Inflammatory macrophage treated with lipopolysaccharide for 1 hour (primary cell): ENCODE measurements around the gene TACSTD2.
"Not testable (repeated sequence)": the region's sequence is repeated elsewhere in the genome, so short reads cannot be mapped to it uniquely, and the experiment has no call there.

Experiments used
- DNase-seq, 2 donors: peaks; one replicate each; pipeline ENCODE4 v3.0.0-alpha.2; 2020 to 2022

The TACSTD2 gene

GRCh38 chr1:58576727-58577653, at the start of gene TACSTD2:
TSS of gene TACSTD2 (minus strand) at chr1:58577252. CDS start at chr1:58577156, 96 bp downstream.
- no peak for DNase-seq

GRCh38 chr1:58626293-58626692, 49.2 kb upstream of the TACSTD2 start:
- DNase-seq = no peak

GRCh38 chr1:58623259-58623658, 46.2 kb upstream of the TACSTD2 start:
- not testable (repeated sequence) for DNase-seq

GRCh38 chr1:58622571-58622970, 45.5 kb upstream of the TACSTD2 start:
- no peak for DNase-seq

GRCh38 chr1:58621391-58621790, 44.3 kb upstream of the TACSTD2 start:
- peak; percentile 44 to 46 for DNase-seq

- peak; percentile 46 to 63 for DNase-seq
These were observed 43.9 kb upstream of the TACSTD2 start for GRCh38 chr1:58620926-58621325.

GRCh38 chr1:58620259-58620658, 43.2 kb upstream of the TACSTD2 start:
- peak in 1 of 2 donors; percentile 4 for DNase-seq

GRCh38 chr1:58619286-58620054, 42.4 kb upstream of the TACSTD2 start:
- DNase-seq = peak; percentile 28 to 58

GRCh38 chr1:58618303-58618702, 41.3 kb upstream of the TACSTD2 start:
- peak; percentile 89 to 97 for DNase-seq

GRCh38 chr1:58611861-58612385, 34.9 kb upstream of the TACSTD2 start:
- peak; percentile 21 to 30 for DNase-seq

- DNase-seq = no peak
These were observed 31.9 kb upstream of the TACSTD2 start for GRCh38 chr1:58608945-58609344.

- DNase-seq = no peak
These were observed 31.2 kb upstream of the TACSTD2 start for GRCh38 chr1:58608297-58608696.

- DNase-seq = no peak
These were observed 30.3 kb upstream of the TACSTD2 start for GRCh38 chr1:58607391-58607790.

- DNase-seq = not testable (repeated sequence)
These were observed 24.9 kb upstream of the TACSTD2 start for GRCh38 chr1:58601921-58602320.

GRCh38 chr1:58597996-58598395, 20.9 kb upstream of the TACSTD2 start:
- DNase-seq = no peak

- no peak for DNase-seq
These were observed 20.0 kb upstream of the TACSTD2 start for GRCh38 chr1:58597076-58597475.

GRCh38 chr1:58596631-58597052, 19.6 kb upstream of the TACSTD2 start:
- no peak for DNase-seq

- DNase-seq = no peak
These were observed 17.5 kb upstream of the TACSTD2 start for GRCh38 chr1:58594546-58594945.

GRCh38 chr1:58592522-58593134, 15.6 kb upstream of the TACSTD2 start:
- DNase-seq = no peak

- no peak for DNase-seq
These were observed 14.8 kb upstream of the TACSTD2 start for GRCh38 chr1:58591806-58592205.

GRCh38 chr1:58590019-58590418, 13.0 kb upstream of the TACSTD2 start:
- no peak for DNase-seq

GRCh38 chr1:58588396-58588795, 11.3 kb upstream of the TACSTD2 start:
- no peak for DNase-seq

GRCh38 chr1:58587667-58588066, 10.6 kb upstream of the TACSTD2 start:
- no peak for DNase-seq
